ENCODE results near the gene USP33. TPM values are rescaled to one million over a fixed set of nuclear protein-coding genes. Genes with fewer than 3 reads are reported as not detected.

The USP33 gene
- total RNA-seq, 3 donors from 2014 or later: 57.1 to 65.0 (median 60.6) TPM

- no peaks in the 10 kb centered on the region for H3K9me3 ChIP-seq
- DNase-seq (no peak), ATAC-seq (no peak)
- no peak for TF ChIP-seq CTCF (IDR thresholded peaks at IDR 0.05)
- no peaks in the 10 kb centered on the region for H3K4me1 ChIP-seq (ENCODE audit: low read depth)
- H3K36me3 ChIP-seq (ENCODE audit: low read depth): no peaks in the 10 kb centered on the region
- intact Hi-C loops (cut with DNase I, micrococcal nuclease): no loop called here
- H3K4me3 ChIP-seq: no peak overlapping the region
Measured at GRCh38 chr1:77661696-77662095, 98.0 kb downstream of the USP33 start.

GRCh38 chr1:77659879-77660593 lies 99.6 kb downstream of the USP33 start:
- Histone ChIP-seq H3K9me3 (no peaks in the 10 kb centered on the region), H3K36me3 (ENCODE audit: low read depth) (no peaks in the 10 kb centered on the region), H3K4me1 (ENCODE audit: low read depth) (no peaks in the 10 kb centered on the region), H3K4me3 (no peak overlapping the region)
- no peak for DNase-seq
- no peak for TF ChIP-seq CTCF (IDR thresholded peaks at IDR 0.05)
- intact Hi-C loops (cut with DNase I, micrococcal nuclease): no loop called here
- no peak for ATAC-seq

GRCh38 chr1:77658271-77658670 lies 101.4 kb downstream of the USP33 start:
- Histone ChIP-seq H3K4me3 (no peak overlapping the region), H3K4me1 (ENCODE audit: low read depth) (no peaks in the 10 kb centered on the region), H3K9me3 (no peaks in the 10 kb centered on the region), H3K36me3 (ENCODE audit: low read depth) (no peaks in the 10 kb centered on the region)
- ATAC-seq: no peak
- no peak for DNase-seq
- intact Hi-C loops (cut with DNase I, micrococcal nuclease): no loop called here
- TF ChIP-seq CTCF (IDR thresholded peaks at IDR 0.05): no peak

- TF ChIP-seq CTCF (IDR thresholded peaks at IDR 0.05): no peak
- Histone ChIP-seq H3K4me3 (no peak overlapping the region), H3K9me3 (peaks cover 3% of the 10 kb centered on the region), H3K4me1 (ENCODE audit: low read depth) (peaks cover 6% of the 10 kb centered on the region), H3K36me3 (ENCODE audit: low read depth) (no peaks in the 10 kb centered on the region)
- ATAC-seq: no peak
- DNase-seq: no peak
- intact Hi-C loops (cut with DNase I, micrococcal nuclease): no loop called here
Measured at GRCh38 chr1:77655431-77655974, 104.1 kb downstream of the USP33 start.

- Histone ChIP-seq H3K9me3 (peaks cover 14% of the 10 kb centered on the region), H3K4me3 (no peak overlapping the region), H3K36me3 (ENCODE audit: low read depth) (no peaks in the 10 kb centered on the region), H3K4me1 (ENCODE audit: low read depth) (peaks cover 6% of the 10 kb centered on the region)
- ATAC-seq (no peak), DNase-seq (no peak)
- intact Hi-C loops (cut with DNase I, micrococcal nuclease): no loop called here
- no peak for TF ChIP-seq CTCF (IDR thresholded peaks at IDR 0.05)
Measured at GRCh38 chr1:77652970-77653516, 106.6 kb downstream of the USP33 start.
